HG03457 (cell line): ENCODE results near the gene PMAIP1.

ENCODE experiments used
- ATAC-seq: cut with Tn5 transposase; IDR thresholded peaks from one replicate; pipeline ENCODE4 v1.9.1; 2021; ENCODE audit warnings: moderate number of reproducible peaks; ENCODE audit not compliant: unreplicated experiment

Gene PMAIP1

GRCh38 chr18:59911600-59911999 is 11.8 kb downstream of the PMAIP1 start:
- no peak for ATAC-seq

- ATAC-seq: no peak
Observed at GRCh38 chr18:59912007-59912550, 12.3 kb downstream of the PMAIP1 start.

GRCh38 chr18:59915606-59916005 is 15.8 kb downstream of the PMAIP1 start:
- no peak for ATAC-seq

- no peak for ATAC-seq
Observed at GRCh38 chr18:59916746-59917145, 16.9 kb downstream of the PMAIP1 start.

GRCh38 chr18:59917422-59917821 is 17.6 kb downstream of the PMAIP1 start:
- no peak for ATAC-seq

GRCh38 chr18:59918320-59918755 is 18.5 kb downstream of the PMAIP1 start:
- ATAC-seq: peak; percentile 48

- no peak for ATAC-seq
Observed at GRCh38 chr18:59918997-59919396, 19.2 kb downstream of the PMAIP1 start.

GRCh38 chr18:59921384-59921891 is 21.6 kb downstream of the PMAIP1 start:
- ATAC-seq: peak; percentile 38

GRCh38 chr18:59923539-59924196 is 23.9 kb downstream of the PMAIP1 start:
- ATAC-seq: peak; percentile 27

- no peak for ATAC-seq
Observed at GRCh38 chr18:59926131-59926530, 26.3 kb downstream of the PMAIP1 start.

GRCh38 chr18:59927246-59927825 is 27.5 kb downstream of the PMAIP1 start:
- ATAC-seq: peak; percentile 78

- no peak for ATAC-seq
Observed at GRCh38 chr18:59928201-59928600, 28.4 kb downstream of the PMAIP1 start.

- no peak for ATAC-seq
Observed at GRCh38 chr18:59929621-59930295, 30.0 kb downstream of the PMAIP1 start.

GRCh38 chr18:59932401-59932800 is 32.6 kb downstream of the PMAIP1 start:
- ATAC-seq: no peak

- ATAC-seq: no peak
Observed at GRCh38 chr18:59938676-59939075, 38.9 kb downstream of the PMAIP1 start.

- ATAC-seq: no peak
Observed at GRCh38 chr18:59939127-59939526, 39.3 kb downstream of the PMAIP1 start.

- ATAC-seq: no peak
Observed at GRCh38 chr18:59940068-59940467, 40.3 kb downstream of the PMAIP1 start.

- no peak for ATAC-seq
Observed at GRCh38 chr18:59941331-59941730, 41.5 kb downstream of the PMAIP1 start.

GRCh38 chr18:59942601-59943000 is 42.8 kb downstream of the PMAIP1 start:
- ATAC-seq: no peak

GRCh38 chr18:59945544-59945943 is 45.7 kb downstream of the PMAIP1 start:
- ATAC-seq: no peak

- no peak for ATAC-seq
Observed at GRCh38 chr18:59950215-59950944, 50.6 kb downstream of the PMAIP1 start.
